ENCODE results near the gene CHSY3. TPM values are rescaled to one million over a fixed set of nuclear protein-coding genes. Genes with fewer than 3 reads are reported as not detected.

The CHSY3 gene
- total and polyA plus RNA-seq, 3 donors from 2014 or later: 1.3 to 4.8 (median 2.4) TPM

DNA sequence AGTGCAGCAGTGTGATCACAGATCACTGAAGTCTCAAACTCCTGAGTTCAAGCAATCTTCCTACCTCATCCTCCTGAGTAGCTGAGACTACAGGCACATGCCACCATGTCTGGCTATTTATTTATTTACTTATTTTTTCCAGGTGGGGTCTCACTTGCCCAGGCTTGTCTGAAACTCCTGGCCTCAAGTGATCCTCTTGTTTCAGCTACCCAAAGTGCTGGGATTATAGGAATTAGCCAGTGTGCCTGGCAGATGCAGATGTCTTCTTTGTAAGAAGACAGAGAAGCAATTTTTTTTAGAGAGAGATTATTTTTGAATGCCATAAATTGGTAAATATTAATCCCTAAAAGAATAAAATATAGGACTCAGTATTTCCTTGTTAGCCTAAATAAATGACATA lies 54.3 kb downstream of the CHSY3 start:
- H3K4me1 ChIP-seq: no peaks in the 10 kb centered on the region
- no peaks in the 10 kb centered on the region for H3K9me3 ChIP-seq
- H3K27ac ChIP-seq: no peak overlapping the region
- no peaks in the 10 kb centered on the region for H3K27me3 ChIP-seq
- H3K4me3 ChIP-seq: no peak overlapping the region
- intact Hi-C loops (cut with DNase I; ENCODE audit: low total_unique reads): no loop called here
- TF ChIP-seq POLR2A (IDR thresholded peaks at IDR 0.05): no peak
- TF ChIP-seq, protein P1, sequence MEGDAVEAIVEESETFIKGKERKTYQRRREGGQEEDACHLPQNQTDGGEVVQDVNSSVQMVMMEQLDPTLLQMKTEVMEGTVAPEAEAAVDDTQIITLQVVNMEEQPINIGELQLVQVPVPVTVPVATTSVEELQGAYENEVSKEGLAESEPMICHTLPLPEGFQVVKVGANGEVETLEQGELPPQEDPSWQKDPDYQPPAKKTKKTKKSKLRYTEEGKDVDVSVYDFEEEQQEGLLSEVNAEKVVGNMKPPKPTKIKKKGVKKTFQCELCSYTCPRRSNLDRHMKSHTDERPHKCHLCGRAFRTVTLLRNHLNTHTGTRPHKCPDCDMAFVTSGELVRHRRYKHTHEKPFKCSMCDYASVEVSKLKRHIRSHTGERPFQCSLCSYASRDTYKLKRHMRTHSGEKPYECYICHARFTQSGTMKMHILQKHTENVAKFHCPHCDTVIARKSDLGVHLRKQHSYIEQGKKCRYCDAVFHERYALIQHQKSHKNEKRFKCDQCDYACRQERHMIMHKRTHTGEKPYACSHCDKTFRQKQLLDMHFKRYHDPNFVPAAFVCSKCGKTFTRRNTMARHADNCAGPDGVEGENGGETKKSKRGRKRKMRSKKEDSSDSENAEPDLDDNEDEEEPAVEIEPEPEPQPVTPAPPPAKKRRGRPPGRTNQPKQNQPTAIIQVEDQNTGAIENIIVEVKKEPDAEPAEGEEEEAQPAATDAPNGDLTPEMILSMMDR (IDR thresholded peaks at IDR 0.05): no peak
- no peaks in the 10 kb centered on the region for H3K36me3 ChIP-seq (ENCODE audit: low read depth, missing control alignments)
- DNase-seq: no peak

GRCh38 chr5:129960831-129961230 lies 56.6 kb downstream of the CHSY3 start:
- no peak overlapping the region for H3K4me3 ChIP-seq
- no peak overlapping the region for H3K27ac ChIP-seq
- no peaks in the 10 kb centered on the region for H3K27me3 ChIP-seq
- TF ChIP-seq, protein P1 (IDR thresholded peaks at IDR 0.05): no peak
- no peak for TF ChIP-seq POLR2A (IDR thresholded peaks at IDR 0.05)
- intact Hi-C loops (cut with DNase I; ENCODE audit: low total_unique reads): no loop called here
- no peaks in the 10 kb centered on the region for H3K36me3 ChIP-seq (ENCODE audit: low read depth, missing control alignments)
- no peak for DNase-seq
- WGBS, 2 donors: 89 to 92% methylated on average over 6 of the region's 6 CpGs
- no peaks in the 10 kb centered on the region for H3K9me3 ChIP-seq
- H3K4me1 ChIP-seq: no peaks in the 10 kb centered on the region

DNA sequence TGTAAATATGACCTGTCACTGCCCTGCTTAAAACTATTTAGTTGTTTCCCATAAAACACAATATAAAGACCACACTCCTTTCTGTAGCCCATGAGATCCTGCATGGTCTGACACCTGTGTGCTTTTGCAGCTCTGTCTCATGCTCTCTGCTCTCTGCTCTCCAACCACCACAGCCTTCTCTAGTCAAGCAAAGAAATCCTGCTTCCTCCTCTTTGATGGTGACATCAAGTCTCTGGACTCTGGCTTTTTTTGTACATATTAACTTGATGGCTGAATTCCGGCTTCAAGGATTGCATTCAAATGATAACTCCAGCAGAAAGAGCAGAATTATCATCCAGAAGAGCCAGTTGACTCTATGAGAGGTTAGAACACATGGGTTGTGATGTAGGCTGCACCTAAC lies 58.2 kb downstream of the CHSY3 start:
- intact Hi-C loops (cut with DNase I; ENCODE audit: low total_unique reads): no loop called here
- no peak for TF ChIP-seq POLR2A (IDR thresholded peaks at IDR 0.05)
- TF ChIP-seq, protein P1 (IDR thresholded peaks at IDR 0.05): no peak
- H3K4me1 ChIP-seq: no peaks in the 10 kb centered on the region
- no peaks in the 10 kb centered on the region for H3K9me3 ChIP-seq
- H3K27ac ChIP-seq: no peak overlapping the region
- 95 to 100% methylated on average over 1 of the region's 1 CpG for WGBS, 2 donors
- no peak for DNase-seq
- no peak overlapping the region for H3K4me3 ChIP-seq
- H3K27me3 ChIP-seq: no peaks in the 10 kb centered on the region
- no peaks in the 10 kb centered on the region for H3K36me3 ChIP-seq (ENCODE audit: low read depth, missing control alignments)

DNA sequence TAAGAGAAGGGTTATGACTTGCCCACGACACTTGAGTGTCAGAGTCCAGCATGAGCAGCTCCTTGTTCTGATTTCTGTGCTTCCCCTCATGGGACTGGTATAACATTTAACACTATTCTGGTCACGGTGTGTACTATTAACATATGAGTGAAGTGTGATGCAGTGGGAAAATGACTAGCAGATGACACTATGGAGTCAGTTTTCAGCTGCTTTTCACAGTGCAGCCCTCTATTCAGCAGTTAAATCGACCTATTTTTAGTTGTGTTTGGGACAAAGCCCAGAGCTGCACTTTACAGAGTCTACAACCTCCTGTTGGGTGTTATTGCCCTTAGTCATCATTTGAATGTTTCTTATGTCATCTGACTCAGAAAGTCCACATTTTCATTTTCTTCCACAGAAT lies 59.1 kb downstream of the CHSY3 start:
- Histone ChIP-seq H3K27ac (no peak overlapping the region), H3K36me3 (ENCODE audit: low read depth, missing control alignments) (no peaks in the 10 kb centered on the region), H3K4me3 (no peak overlapping the region), H3K4me1 (no peaks in the 10 kb centered on the region), H3K27me3 (no peaks in the 10 kb centered on the region), H3K9me3 (no peaks in the 10 kb centered on the region)
- intact Hi-C loops (cut with DNase I; ENCODE audit: low total_unique reads): no loop called here
- no peak for DNase-seq
- WGBS, 2 donors: 42 to 62% methylated on average over 3 of the region's 3 CpGs
- TF ChIP-seq, protein P1 (IDR thresholded peaks at IDR 0.05): no peak
- no peak for TF ChIP-seq POLR2A (IDR thresholded peaks at IDR 0.05)

DNA sequence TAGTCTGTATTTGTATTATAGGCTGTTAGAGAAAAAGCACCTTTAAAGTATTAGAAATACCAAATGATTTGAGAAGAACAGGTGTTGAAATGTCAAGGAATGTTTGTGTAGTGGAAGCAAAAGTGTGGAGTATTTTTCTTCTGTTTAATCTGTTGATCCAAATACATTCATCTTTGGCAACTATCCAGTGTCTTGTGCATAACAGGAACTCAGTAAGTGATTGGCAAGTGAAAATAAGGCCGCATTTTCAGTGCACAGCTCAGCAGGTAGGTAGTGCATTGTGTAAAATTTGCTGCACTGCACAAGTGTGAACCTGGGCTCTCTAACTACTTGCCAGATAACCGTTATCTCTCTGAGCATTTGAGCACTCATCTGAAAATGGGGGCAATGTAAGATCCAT lies 61.8 kb downstream of the CHSY3 start:
- no peaks in the 10 kb centered on the region for H3K27me3 ChIP-seq
- DNase-seq: no peak
- H3K36me3 ChIP-seq (ENCODE audit: low read depth, missing control alignments): no peaks in the 10 kb centered on the region
- intact Hi-C loops (cut with DNase I; ENCODE audit: low total_unique reads): no loop called here
- no peak for TF ChIP-seq POLR2A (IDR thresholded peaks at IDR 0.05)
- TF ChIP-seq, protein P1 (IDR thresholded peaks at IDR 0.05): no peak
- H3K4me3 ChIP-seq: no peak overlapping the region
- H3K4me1 ChIP-seq: no peaks in the 10 kb centered on the region
- no peak overlapping the region for H3K27ac ChIP-seq
- H3K9me3 ChIP-seq: no peaks in the 10 kb centered on the region
- WGBS, 2 donors: 86 to 98% methylated on average over 2 of the region's 2 CpGs
